Measurements from ENCODE around the gene BCKDK. TPM values are rescaled to one million over a fixed set of nuclear protein-coding genes. Genes with fewer than 3 reads are reported as not detected.

BCKDK gene
- total RNA-seq, 1 experiment from 2014 or later, result 58.3 TPM

GRCh38 chr16:31073970-31074813 lies 34.0 kb upstream of the BCKDK start, which contains the start of the genes ZNF646 and ZNF668 (continued):
- TF ChIP-seq SP1 (CRISPR knock-in tag; conservative IDR thresholded peaks at IDR 0.05) (peak; percentile 98), CREM (CRISPR knock-in tag; IDR thresholded peaks at IDR 0.05) (peak; percentile 89), PRRX2 (CRISPR knock-in tag; IDR thresholded peaks at IDR 0.05) (no peak), E2F5 (CRISPR knock-in tag; IDR thresholded peaks at IDR 0.05) (peak; percentile 85; the same call in 1 of the 2 replicates), SMAD3 (CRISPR knock-in tag; IDR thresholded peaks at IDR 0.05; ENCODE audit: borderline replicate concordance) (peak; percentile 64; the same call in 1 of the 2 replicates)
- TF ChIP-seq, protein P1, sequence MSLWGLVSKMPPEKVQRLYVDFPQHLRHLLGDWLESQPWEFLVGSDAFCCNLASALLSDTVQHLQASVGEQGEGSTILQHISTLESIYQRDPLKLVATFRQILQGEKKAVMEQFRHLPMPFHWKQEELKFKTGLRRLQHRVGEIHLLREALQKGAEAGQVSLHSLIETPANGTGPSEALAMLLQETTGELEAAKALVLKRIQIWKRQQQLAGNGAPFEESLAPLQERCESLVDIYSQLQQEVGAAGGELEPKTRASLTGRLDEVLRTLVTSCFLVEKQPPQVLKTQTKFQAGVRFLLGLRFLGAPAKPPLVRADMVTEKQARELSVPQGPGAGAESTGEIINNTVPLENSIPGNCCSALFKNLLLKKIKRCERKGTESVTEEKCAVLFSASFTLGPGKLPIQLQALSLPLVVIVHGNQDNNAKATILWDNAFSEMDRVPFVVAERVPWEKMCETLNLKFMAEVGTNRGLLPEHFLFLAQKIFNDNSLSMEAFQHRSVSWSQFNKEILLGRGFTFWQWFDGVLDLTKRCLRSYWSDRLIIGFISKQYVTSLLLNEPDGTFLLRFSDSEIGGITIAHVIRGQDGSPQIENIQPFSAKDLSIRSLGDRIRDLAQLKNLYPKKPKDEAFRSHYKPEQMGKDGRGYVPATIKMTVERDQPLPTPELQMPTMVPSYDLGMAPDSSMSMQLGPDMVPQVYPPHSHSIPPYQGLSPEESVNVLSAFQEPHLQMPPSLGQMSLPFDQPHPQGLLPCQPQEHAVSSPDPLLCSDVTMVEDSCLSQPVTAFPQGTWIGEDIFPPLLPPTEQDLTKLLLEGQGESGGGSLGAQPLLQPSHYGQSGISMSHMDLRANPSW (CRISPR knock-in tag; conservative IDR thresholded peaks at IDR 0.05; ENCODE audit: low read depth), result no peak

GRCh38 chr16:31074814-31075183 lies 33.4 kb upstream of the BCKDK start:
- ChIA-PET POLR2A (interaction anchor here (0.7 to 1.7 kb wide), 8 partner anchors 9 to 105 kb away, joined by 3 to 13 read pairs (median 8); partner anchors contain the start of genes FUS, KAT8 and PRSS8), CTCF (interaction anchor here (1.0 to 2.4 kb wide), 8 partner anchors 20 to 386 kb away, joined by 4 to 22 read pairs (median 9); partner anchors contain the start of genes HSD3B7, VKORC1 and ZNF843)
- Mint-ChIP-seq H3K36me3 (peaks cover 24% of the 10 kb centered on the region), H3K4me1 (peaks cover 19% of the 10 kb centered on the region), H3K4me3 (peak overlapping the region; percentile 90), H3K27me3 (ENCODE audit: low read depth) (no peaks in the 10 kb centered on the region), H3K9me3 (no peaks in the 10 kb centered on the region), H3K27ac (peak overlapping the region; percentile 95)
- TF ChIP-seq HMGXB4 (CRISPR knock-in tag; IDR thresholded peaks at IDR 0.05) (0 out of 2 replicates have a peak, but pooled peaks have one; percentile 0), FOXJ3 (CRISPR knock-in tag; IDR thresholded peaks at IDR 0.05; ENCODE audit: borderline replicate concordance) (no peak)
- no peak for ATAC-seq
- no peak for DNase-seq (ENCODE audit: low spot score)

- TF ChIP-seq ETV6 (CRISPR knock-in tag; IDR thresholded peaks at IDR 0.05) (no peak), PREB (CRISPR knock-in tag; IDR thresholded peaks at IDR 0.05; ENCODE audit: borderline replicate concordance) (no peak), PRRX2 (CRISPR knock-in tag; IDR thresholded peaks at IDR 0.05) (no peak), CBFB (CRISPR knock-in tag; IDR thresholded peaks at IDR 0.05; ENCODE audit: low read depth) (no peak), FOXK1 (CRISPR knock-in tag; IDR thresholded peaks at IDR 0.05) (no peak), HMGA2 (CRISPR knock-in tag; IDR thresholded peaks at IDR 0.05) (no peak), PRDM15 (CRISPR knock-in tag; IDR thresholded peaks at IDR 0.05) (no peak), GTF2I (CRISPR knock-in tag; conservative IDR thresholded peaks at IDR 0.05) (no peak)
- TF ChIP-seq, protein P2, sequence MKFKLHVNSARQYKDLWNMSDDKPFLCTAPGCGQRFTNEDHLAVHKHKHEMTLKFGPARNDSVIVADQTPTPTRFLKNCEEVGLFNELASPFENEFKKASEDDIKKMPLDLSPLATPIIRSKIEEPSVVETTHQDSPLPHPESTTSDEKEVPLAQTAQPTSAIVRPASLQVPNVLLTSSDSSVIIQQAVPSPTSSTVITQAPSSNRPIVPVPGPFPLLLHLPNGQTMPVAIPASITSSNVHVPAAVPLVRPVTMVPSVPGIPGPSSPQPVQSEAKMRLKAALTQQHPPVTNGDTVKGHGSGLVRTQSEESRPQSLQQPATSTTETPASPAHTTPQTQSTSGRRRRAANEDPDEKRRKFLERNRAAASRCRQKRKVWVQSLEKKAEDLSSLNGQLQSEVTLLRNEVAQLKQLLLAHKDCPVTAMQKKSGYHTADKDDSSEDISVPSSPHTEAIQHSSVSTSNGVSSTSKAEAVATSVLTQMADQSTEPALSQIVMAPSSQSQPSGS (CRISPR knock-in tag; IDR thresholded peaks at IDR 0.05; ENCODE audit: borderline replicate concordance, low read depth), result no peak
- TF ChIP-seq, protein P3, sequence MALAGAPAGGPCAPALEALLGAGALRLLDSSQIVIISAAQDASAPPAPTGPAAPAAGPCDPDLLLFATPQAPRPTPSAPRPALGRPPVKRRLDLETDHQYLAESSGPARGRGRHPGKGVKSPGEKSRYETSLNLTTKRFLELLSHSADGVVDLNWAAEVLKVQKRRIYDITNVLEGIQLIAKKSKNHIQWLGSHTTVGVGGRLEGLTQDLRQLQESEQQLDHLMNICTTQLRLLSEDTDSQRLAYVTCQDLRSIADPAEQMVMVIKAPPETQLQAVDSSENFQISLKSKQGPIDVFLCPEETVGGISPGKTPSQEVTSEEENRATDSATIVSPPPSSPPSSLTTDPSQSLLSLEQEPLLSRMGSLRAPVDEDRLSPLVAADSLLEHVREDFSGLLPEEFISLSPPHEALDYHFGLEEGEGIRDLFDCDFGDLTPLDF (CRISPR knock-in tag; IDR thresholded peaks at IDR 0.05), result no peak
- DNase-seq (ENCODE audit: low spot score) (no peak), ATAC-seq (no peak)
- peaks cover 19% of the 10 kb centered on the region for H3K4me1 Mint-ChIP-seq
- H3K27me3 Mint-ChIP-seq (ENCODE audit: low read depth), result no peaks in the 10 kb centered on the region
- peak overlapping the region; percentile 90 for H3K4me3 Mint-ChIP-seq
- H3K9me3 Mint-ChIP-seq, result no peaks in the 10 kb centered on the region
- CTCF ChIA-PET, result no interaction called here
- no peak overlapping the region for H3K27ac Mint-ChIP-seq
- peaks cover 27% of the 10 kb centered on the region for H3K36me3 Mint-ChIP-seq
- POLR2A ChIA-PET, result no interaction called here
These were observed 31.9 kb upstream of the BCKDK start for GRCh38 chr16:31076319-31076718.

Data from WTC11 (cell line).